ENCODE data around the gene ROCK2. TPM values are rescaled to one million over a fixed set of nuclear protein-coding genes. Genes with fewer than 3 reads are reported as not detected.

ROCK2 gene
- total RNA-seq, 1 experiment from 2014 or later = 25.9 TPM

DNA sequence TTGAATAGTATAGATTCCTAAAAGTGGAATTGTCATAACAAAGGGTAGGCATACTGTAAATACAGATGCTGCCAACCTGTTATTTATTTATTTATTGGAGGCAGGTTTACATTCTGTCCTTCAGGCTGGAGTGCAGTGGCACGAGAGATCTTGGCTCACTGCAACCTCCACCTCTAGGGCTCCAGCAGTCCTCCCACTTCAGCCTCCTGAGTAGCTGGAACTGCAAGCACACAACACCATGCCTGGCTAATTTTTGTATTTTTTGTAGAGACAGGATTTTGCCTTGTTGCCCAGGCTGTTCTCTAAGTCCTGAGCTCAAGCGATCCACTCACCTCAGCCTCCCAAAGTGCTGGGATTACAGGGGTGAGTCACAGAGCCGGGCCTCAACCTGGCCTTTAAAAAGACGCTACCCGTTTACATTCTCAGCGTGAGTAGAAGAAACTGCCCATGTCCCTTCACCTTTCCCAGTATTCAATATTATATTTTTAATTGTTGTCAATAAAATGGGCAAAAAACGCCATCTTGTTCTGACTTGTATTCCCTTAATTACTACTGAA is 3.0 kb upstream of the ROCK2 start:
- CTCF ChIA-PET = no interaction called here

More for the DNA sequence above, 3.0 kb upstream of the ROCK2 start:
- no peak for ATAC-seq
- no peaks in the 10 kb centered on the region for H3K36me3 Mint-ChIP-seq
- H3K4me3 Mint-ChIP-seq = no peak overlapping the region
- H3K27ac Mint-ChIP-seq = no peak overlapping the region
- H3K27me3 Mint-ChIP-seq (ENCODE audit: low read depth) = peaks cover 4% of the 10 kb centered on the region; the same call in 1 of the 2 replicates
- TF ChIP-seq RORB (CRISPR knock-in tag; IDR thresholded peaks at IDR 0.05) (no peak), ESRRA (CRISPR knock-in tag; IDR thresholded peaks at IDR 0.05; ENCODE audit: borderline replicate concordance) (no peak), TP53 (CRISPR knock-in tag; IDR thresholded peaks at IDR 0.05) (no peak), ETV6 (CRISPR knock-in tag; IDR thresholded peaks at IDR 0.05) (no peak)
- TF ChIP-seq, protein P1, sequence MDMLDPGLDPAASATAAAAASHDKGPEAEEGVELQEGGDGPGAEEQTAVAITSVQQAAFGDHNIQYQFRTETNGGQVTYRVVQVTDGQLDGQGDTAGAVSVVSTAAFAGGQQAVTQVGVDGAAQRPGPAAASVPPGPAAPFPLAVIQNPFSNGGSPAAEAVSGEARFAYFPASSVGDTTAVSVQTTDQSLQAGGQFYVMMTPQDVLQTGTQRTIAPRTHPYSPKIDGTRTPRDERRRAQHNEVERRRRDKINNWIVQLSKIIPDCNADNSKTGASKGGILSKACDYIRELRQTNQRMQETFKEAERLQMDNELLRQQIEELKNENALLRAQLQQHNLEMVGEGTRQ (CRISPR knock-in tag; IDR thresholded peaks at IDR 0.05) = no peak
- TF ChIP-seq, protein P2, sequence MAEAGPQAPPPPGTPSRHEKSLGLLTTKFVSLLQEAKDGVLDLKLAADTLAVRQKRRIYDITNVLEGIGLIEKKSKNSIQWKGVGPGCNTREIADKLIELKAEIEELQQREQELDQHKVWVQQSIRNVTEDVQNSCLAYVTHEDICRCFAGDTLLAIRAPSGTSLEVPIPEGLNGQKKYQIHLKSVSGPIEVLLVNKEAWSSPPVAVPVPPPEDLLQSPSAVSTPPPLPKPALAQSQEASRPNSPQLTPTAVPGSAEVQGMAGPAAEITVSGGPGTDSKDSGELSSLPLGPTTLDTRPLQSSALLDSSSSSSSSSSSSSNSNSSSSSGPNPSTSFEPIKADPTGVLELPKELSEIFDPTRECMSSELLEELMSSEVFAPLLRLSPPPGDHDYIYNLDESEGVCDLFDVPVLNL (CRISPR knock-in tag; IDR thresholded peaks at IDR 0.05; ENCODE audit: borderline replicate concordance, low read depth) = no peak
- TF ChIP-seq, protein P3, sequence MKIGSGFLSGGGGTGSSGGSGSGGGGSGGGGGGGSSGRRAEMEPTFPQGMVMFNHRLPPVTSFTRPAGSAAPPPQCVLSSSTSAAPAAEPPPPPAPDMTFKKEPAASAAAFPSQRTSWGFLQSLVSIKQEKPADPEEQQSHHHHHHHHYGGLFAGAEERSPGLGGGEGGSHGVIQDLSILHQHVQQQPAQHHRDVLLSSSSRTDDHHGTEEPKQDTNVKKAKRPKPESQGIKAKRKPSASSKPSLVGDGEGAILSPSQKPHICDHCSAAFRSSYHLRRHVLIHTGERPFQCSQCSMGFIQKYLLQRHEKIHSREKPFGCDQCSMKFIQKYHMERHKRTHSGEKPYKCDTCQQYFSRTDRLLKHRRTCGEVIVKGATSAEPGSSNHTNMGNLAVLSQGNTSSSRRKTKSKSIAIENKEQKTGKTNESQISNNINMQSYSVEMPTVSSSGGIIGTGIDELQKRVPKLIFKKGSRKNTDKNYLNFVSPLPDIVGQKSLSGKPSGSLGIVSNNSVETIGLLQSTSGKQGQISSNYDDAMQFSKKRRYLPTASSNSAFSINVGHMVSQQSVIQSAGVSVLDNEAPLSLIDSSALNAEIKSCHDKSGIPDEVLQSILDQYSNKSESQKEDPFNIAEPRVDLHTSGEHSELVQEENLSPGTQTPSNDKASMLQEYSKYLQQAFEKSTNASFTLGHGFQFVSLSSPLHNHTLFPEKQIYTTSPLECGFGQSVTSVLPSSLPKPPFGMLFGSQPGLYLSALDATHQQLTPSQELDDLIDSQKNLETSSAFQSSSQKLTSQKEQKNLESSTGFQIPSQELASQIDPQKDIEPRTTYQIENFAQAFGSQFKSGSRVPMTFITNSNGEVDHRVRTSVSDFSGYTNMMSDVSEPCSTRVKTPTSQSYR (CRISPR knock-in tag; IDR thresholded peaks at IDR 0.05) = no peak
- TF ChIP-seq, protein P4, sequence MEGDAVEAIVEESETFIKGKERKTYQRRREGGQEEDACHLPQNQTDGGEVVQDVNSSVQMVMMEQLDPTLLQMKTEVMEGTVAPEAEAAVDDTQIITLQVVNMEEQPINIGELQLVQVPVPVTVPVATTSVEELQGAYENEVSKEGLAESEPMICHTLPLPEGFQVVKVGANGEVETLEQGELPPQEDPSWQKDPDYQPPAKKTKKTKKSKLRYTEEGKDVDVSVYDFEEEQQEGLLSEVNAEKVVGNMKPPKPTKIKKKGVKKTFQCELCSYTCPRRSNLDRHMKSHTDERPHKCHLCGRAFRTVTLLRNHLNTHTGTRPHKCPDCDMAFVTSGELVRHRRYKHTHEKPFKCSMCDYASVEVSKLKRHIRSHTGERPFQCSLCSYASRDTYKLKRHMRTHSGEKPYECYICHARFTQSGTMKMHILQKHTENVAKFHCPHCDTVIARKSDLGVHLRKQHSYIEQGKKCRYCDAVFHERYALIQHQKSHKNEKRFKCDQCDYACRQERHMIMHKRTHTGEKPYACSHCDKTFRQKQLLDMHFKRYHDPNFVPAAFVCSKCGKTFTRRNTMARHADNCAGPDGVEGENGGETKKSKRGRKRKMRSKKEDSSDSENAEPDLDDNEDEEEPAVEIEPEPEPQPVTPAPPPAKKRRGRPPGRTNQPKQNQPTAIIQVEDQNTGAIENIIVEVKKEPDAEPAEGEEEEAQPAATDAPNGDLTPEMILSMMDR (IDR thresholded peaks at IDR 0.05) = no peak
- TF ChIP-seq, protein P5, sequence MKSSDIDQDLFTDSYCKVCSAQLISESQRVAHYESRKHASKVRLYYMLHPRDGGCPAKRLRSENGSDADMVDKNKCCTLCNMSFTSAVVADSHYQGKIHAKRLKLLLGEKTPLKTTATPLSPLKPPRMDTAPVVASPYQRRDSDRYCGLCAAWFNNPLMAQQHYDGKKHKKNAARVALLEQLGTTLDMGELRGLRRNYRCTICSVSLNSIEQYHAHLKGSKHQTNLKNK (CRISPR knock-in tag; IDR thresholded peaks at IDR 0.05) = no peak
- TF ChIP-seq, protein P6, sequence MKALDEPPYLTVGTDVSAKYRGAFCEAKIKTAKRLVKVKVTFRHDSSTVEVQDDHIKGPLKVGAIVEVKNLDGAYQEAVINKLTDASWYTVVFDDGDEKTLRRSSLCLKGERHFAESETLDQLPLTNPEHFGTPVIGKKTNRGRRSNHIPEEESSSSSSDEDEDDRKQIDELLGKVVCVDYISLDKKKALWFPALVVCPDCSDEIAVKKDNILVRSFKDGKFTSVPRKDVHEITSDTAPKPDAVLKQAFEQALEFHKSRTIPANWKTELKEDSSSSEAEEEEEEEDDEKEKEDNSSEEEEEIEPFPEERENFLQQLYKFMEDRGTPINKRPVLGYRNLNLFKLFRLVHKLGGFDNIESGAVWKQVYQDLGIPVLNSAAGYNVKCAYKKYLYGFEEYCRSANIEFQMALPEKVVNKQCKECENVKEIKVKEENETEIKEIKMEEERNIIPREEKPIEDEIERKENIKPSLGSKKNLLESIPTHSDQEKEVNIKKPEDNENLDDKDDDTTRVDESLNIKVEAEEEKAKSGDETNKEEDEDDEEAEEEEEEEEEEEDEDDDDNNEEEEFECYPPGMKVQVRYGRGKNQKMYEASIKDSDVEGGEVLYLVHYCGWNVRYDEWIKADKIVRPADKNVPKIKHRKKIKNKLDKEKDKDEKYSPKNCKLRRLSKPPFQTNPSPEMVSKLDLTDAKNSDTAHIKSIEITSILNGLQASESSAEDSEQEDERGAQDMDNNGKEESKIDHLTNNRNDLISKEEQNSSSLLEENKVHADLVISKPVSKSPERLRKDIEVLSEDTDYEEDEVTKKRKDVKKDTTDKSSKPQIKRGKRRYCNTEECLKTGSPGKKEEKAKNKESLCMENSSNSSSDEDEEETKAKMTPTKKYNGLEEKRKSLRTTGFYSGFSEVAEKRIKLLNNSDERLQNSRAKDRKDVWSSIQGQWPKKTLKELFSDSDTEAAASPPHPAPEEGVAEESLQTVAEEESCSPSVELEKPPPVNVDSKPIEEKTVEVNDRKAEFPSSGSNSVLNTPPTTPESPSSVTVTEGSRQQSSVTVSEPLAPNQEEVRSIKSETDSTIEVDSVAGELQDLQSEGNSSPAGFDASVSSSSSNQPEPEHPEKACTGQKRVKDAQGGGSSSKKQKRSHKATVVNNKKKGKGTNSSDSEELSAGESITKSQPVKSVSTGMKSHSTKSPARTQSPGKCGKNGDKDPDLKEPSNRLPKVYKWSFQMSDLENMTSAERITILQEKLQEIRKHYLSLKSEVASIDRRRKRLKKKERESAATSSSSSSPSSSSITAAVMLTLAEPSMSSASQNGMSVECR (CRISPR knock-in tag; IDR thresholded peaks at IDR 0.05; ENCODE audit: borderline replicate concordance) = no peak
- TF ChIP-seq, protein P7, sequence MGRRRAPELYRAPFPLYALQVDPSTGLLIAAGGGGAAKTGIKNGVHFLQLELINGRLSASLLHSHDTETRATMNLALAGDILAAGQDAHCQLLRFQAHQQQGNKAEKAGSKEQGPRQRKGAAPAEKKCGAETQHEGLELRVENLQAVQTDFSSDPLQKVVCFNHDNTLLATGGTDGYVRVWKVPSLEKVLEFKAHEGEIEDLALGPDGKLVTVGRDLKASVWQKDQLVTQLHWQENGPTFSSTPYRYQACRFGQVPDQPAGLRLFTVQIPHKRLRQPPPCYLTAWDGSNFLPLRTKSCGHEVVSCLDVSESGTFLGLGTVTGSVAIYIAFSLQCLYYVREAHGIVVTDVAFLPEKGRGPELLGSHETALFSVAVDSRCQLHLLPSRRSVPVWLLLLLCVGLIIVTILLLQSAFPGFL (CRISPR knock-in tag; IDR thresholded peaks at IDR 0.05; ENCODE audit: borderline replicate concordance) = no peak
- TF ChIP-seq, protein P8, sequence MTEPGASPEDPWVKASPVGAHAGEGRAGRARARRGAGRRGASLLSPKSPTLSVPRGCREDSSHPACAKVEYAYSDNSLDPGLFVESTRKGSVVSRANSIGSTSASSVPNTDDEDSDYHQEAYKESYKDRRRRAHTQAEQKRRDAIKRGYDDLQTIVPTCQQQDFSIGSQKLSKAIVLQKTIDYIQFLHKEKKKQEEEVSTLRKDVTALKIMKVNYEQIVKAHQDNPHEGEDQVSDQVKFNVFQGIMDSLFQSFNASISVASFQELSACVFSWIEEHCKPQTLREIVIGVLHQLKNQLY (CRISPR knock-in tag; IDR thresholded peaks at IDR 0.05) = no peak
- H3K9me3 Mint-ChIP-seq = no peaks in the 10 kb centered on the region
- DNase-seq (ENCODE audit: low spot score) = no peak
- POLR2A ChIA-PET = no interaction called here
- peaks cover 18% of the 10 kb centered on the region for H3K4me1 Mint-ChIP-seq

All from WTC11 (cell line).